Panc1 (cell line): ENCODE results near the gene BTG1. TPM values are rescaled to one million over a fixed set of nuclear protein-coding genes. Genes with fewer than 3 reads are reported as not detected.

ENCODE experiments used
- ATAC-seq: fragments of 200-7000 bp; cut with Tn5 transposase; 2 replicates; pipeline ENCODE4 v1.9.1; 2020; ENCODE audit warnings: mild to moderate bottlenecking, moderate library complexity
- BruUV-seq: library from RNA; stranded (reverse); fragments of 400-500 nt; replicated peaks from 2 replicates; lab custom pipeline; 2021; lab: Mats Ljungman, UMichigan
- CTCF ChIA-PET: fragments of 300-600 bp; sonication (Branson Sonifier 250); formaldehyde crosslinking; loops from one replicate; lab custom pipeline; 2022; ENCODE audit warnings: antibody characterized with exemption; lab: Charles Lee
- POLR2A ChIA-PET: fragments of 300-600 bp; sonication (Branson Sonifier 250); formaldehyde crosslinking; loops from one replicate; lab custom pipeline; 2022; ENCODE audit warnings: antibody characterized with exemption; lab: Charles Lee
- DNase-seq: peaks from one replicate; pipeline ENCODE4 v3.0.0-alpha.2; 2010; ENCODE audit warnings: low read depth, low spot score
- H3K27ac ChIP-seq: 2 replicates; pipeline ENCODE4 v1.5.1; 2011; ENCODE audit warnings: mild to moderate bottlenecking, low read length, inconsistent platforms
- H3K27me3 ChIP-seq: fragments of 200-500 bp; sonication (Bioruptor generic); 2 replicates; pipeline ENCODE4 v1.6.0; 2014; ENCODE audit warnings: low read length, inconsistent platforms; ENCODE audit not compliant: control insufficient read depth, insufficient read depth
- H3K36me3 ChIP-seq: fragments of 200-500 bp; sonication (Bioruptor generic); 2 replicates; pipeline ENCODE4 v1.5.1; 2014; ENCODE audit warnings: inconsistent platforms, mild to moderate bottlenecking, low read length, moderate library complexity; ENCODE audit not compliant: control insufficient read depth, insufficient read depth
- H3K4me1 ChIP-seq: 2 replicates; pipeline ENCODE4 v1.5.1; 2011; ENCODE audit warnings: inconsistent platforms, mild to moderate bottlenecking, low read length, moderate library complexity; ENCODE audit not compliant: control insufficient read depth, insufficient read depth
- H3K4me3 ChIP-seq, 2 experiments: 2 replicates each; pipeline ENCODE4 v1.5.1; 2011 to 2012; ENCODE audit warnings: low read depth in 2 of 2, low read length in 2 of 2, mild to moderate bottlenecking in 2 of 2, inconsistent platforms in 1 of 2, moderate library complexity in 1 of 2
- H3K9me3 ChIP-seq: fragments of 200-500 bp; sonication (Bioruptor generic); 2 replicates; pipeline ENCODE4 v1.5.1; 2014; ENCODE audit warnings: low read depth, mild to moderate bottlenecking, inconsistent platforms, low read length, moderate library complexity; ENCODE audit not compliant: control insufficient read depth, insufficient read depth
- POLR2AphosphoS5 ChIP-seq: IDR thresholded peaks from 2 replicates; pipeline ENCODE4 v1.6.1; 2012; ENCODE audit warnings: mild to moderate bottlenecking, low read depth, low read length, moderate library complexity
- SIN3A ChIP-seq: IDR thresholded peaks from 2 replicates; pipeline ENCODE4 v1.6.1; 2012; ENCODE audit warnings: low read depth, mild to moderate bottlenecking, low read length, moderate library complexity, borderline replicate concordance; ENCODE audit not compliant: insufficient read depth
- TCF7L2 ChIP-seq: IDR thresholded peaks from 2 replicates; pipeline ENCODE4 v1.6.1; 2011; ENCODE audit warnings: mild to moderate bottlenecking, low read depth, low read length, inconsistent platforms
- in situ Hi-C: cut with HindIII; loops from 2 replicates; pipeline ENCODE4 v1.10.0; 2016; ENCODE audit warnings: low sequenced_read_pairs, low pct_unique_long_range_greater_than_20kb
- intact Hi-C: fragments of 100-400 bp; cut with micrococcal nuclease; formaldehyde crosslinking; loops from one replicate; pipeline ENCODE4 v1.10.0; 2022; ENCODE audit not compliant: unreplicated experiment
- total RNA-seq: library from RNA; stranded (reverse); gene quantifications from one replicate; pipeline ENCODE4 v1.2.1, GENCODE V29; 2021; ENCODE audit not compliant: unreplicated experiment
- TF ChIP-seq, protein P1 (sequence below): fragments of 450-650 bp; IDR thresholded peaks from 2 replicates; pipeline ENCODE4 v1.5.1; 2017; ENCODE audit warnings: mild to moderate bottlenecking
- TF ChIP-seq, protein P2 (sequence below), 2 experiments: IDR thresholded peaks; 2 replicates each; pipeline ENCODE4 v1.6.1; 2011 to 2012; ENCODE audit warnings: low read depth in 2 of 2, control low read depth in 1 of 2, low read length in 1 of 2, mild to moderate bottlenecking in 1 of 2, moderate library complexity in 1 of 2; ENCODE audit not compliant: insufficient read depth in 1 of 2

BTG1 gene
- total RNA-seq, 1 experiment from 2014 or later: 50.0 TPM

DNA sequence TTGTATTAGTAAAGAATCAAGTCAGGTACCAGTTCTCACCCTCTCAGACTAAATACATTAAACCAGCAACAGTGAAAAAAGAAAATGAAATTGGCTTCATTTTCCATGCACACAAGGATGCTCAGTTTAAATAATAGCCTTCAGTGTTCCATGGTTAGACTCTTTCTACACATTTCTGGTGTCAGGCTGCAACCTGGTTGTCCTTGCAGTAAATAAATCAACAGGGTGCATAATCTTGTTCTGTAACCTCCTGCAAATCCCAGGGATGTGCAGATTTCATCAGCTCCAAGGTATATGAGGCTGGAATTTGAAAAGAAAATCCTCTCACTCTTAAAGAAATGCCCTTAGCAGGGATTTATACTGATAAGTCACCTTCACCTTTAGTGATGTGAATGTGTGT is 46.7 kb upstream of the BTG1 start:
- intact Hi-C loops (no loop called here), in situ Hi-C loops (no loop called here)
- Histone ChIP-seq H3K4me3 (no peak overlapping the region), H3K36me3 (no peaks in the 10 kb centered on the region), H3K27me3 (no peaks in the 10 kb centered on the region), H3K9me3 (no peaks in the 10 kb centered on the region), H3K27ac (no peak overlapping the region), H3K4me1 (no peaks in the 10 kb centered on the region)
- CTCF ChIA-PET: no interaction called here
- POLR2A ChIA-PET: no interaction called here
- no peak for DNase-seq
- no TSS peak for BruUV-seq
- ATAC-seq: no peak
- TF ChIP-seq TCF7L2: no peak
- TF ChIP-seq, protein P1, sequence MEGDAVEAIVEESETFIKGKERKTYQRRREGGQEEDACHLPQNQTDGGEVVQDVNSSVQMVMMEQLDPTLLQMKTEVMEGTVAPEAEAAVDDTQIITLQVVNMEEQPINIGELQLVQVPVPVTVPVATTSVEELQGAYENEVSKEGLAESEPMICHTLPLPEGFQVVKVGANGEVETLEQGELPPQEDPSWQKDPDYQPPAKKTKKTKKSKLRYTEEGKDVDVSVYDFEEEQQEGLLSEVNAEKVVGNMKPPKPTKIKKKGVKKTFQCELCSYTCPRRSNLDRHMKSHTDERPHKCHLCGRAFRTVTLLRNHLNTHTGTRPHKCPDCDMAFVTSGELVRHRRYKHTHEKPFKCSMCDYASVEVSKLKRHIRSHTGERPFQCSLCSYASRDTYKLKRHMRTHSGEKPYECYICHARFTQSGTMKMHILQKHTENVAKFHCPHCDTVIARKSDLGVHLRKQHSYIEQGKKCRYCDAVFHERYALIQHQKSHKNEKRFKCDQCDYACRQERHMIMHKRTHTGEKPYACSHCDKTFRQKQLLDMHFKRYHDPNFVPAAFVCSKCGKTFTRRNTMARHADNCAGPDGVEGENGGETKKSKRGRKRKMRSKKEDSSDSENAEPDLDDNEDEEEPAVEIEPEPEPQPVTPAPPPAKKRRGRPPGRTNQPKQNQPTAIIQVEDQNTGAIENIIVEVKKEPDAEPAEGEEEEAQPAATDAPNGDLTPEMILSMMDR: no peak

DNA sequence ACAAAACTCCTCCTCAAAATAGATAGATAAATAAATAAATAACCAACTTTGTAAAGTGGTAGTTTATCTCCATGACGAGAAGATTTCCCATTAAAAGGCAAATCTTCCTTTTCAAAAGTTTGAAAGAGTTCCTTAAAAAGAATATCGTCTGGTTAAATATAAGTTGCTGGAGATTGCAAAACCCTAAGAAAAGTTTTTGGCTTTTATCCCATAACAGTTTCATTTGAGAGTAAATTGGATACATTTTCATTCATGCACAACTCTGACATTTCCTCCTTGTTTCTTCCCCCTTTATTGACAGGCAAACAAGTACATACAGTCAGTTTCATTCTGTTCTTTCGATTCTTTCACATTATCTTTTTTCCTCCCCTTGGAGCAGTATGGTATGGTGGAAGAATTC is 45.4 kb upstream of the BTG1 start:
- ChIA-PET POLR2A (no interaction called here), CTCF (no interaction called here)
- ATAC-seq (no peak), DNase-seq (no peak)
- H3K36me3 ChIP-seq: no peaks in the 10 kb centered on the region
- TF ChIP-seq, protein P1: no peak
- TF ChIP-seq, protein P2, sequence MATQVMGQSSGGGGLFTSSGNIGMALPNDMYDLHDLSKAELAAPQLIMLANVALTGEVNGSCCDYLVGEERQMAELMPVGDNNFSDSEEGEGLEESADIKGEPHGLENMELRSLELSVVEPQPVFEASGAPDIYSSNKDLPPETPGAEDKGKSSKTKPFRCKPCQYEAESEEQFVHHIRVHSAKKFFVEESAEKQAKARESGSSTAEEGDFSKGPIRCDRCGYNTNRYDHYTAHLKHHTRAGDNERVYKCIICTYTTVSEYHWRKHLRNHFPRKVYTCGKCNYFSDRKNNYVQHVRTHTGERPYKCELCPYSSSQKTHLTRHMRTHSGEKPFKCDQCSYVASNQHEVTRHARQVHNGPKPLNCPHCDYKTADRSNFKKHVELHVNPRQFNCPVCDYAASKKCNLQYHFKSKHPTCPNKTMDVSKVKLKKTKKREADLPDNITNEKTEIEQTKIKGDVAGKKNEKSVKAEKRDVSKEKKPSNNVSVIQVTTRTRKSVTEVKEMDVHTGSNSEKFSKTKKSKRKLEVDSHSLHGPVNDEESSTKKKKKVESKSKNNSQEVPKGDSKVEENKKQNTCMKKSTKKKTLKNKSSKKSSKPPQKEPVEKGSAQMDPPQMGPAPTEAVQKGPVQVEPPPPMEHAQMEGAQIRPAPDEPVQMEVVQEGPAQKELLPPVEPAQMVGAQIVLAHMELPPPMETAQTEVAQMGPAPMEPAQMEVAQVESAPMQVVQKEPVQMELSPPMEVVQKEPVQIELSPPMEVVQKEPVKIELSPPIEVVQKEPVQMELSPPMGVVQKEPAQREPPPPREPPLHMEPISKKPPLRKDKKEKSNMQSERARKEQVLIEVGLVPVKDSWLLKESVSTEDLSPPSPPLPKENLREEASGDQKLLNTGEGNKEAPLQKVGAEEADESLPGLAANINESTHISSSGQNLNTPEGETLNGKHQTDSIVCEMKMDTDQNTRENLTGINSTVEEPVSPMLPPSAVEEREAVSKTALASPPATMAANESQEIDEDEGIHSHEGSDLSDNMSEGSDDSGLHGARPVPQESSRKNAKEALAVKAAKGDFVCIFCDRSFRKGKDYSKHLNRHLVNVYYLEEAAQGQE (IDR thresholded peaks at IDR 0.05; ENCODE audit: insufficient read depth in 1 of 2, low read depth in 2 of 2, low read length in 1 of 2): no peak
- no peak for TF ChIP-seq POLR2AphosphoS5
- TF ChIP-seq TCF7L2: no peak
- TF ChIP-seq SIN3A: no peak
- H3K27me3 ChIP-seq: no peaks in the 10 kb centered on the region
- no peaks in the 10 kb centered on the region for H3K9me3 ChIP-seq
- BruUV-seq: no TSS peak
- H3K4me1 ChIP-seq: no peaks in the 10 kb centered on the region
- in situ Hi-C loops: no loop called here
- intact Hi-C loops: no loop called here
- no peak overlapping the region for H3K27ac ChIP-seq
- no peak overlapping the region for H3K4me3 ChIP-seq
